OCI-LY3 (cell line): Measurements from ENCODE around the gene HMBS.

Experiments used
- EZH2phosphoT487 ChIP-seq: fragments of 200-600 bp; shearing (Covaris generic); IDR thresholded peaks from 2 replicates; pipeline ENCODE4 v1.6.1; 2018; ENCODE audit warnings: antibody characterized with exemption, mixed run types, low read depth
- TF ChIP-seq, protein P1 (sequence below): fragments of 200-600, 300-600 bp; sonication (generic); IDR thresholded peaks from 2 replicates; pipeline ENCODE4 v1.5.1; 2014; ENCODE audit warnings: antibody characterized with exemption, low read length, low read depth

- TF ChIP-seq, protein P1, sequence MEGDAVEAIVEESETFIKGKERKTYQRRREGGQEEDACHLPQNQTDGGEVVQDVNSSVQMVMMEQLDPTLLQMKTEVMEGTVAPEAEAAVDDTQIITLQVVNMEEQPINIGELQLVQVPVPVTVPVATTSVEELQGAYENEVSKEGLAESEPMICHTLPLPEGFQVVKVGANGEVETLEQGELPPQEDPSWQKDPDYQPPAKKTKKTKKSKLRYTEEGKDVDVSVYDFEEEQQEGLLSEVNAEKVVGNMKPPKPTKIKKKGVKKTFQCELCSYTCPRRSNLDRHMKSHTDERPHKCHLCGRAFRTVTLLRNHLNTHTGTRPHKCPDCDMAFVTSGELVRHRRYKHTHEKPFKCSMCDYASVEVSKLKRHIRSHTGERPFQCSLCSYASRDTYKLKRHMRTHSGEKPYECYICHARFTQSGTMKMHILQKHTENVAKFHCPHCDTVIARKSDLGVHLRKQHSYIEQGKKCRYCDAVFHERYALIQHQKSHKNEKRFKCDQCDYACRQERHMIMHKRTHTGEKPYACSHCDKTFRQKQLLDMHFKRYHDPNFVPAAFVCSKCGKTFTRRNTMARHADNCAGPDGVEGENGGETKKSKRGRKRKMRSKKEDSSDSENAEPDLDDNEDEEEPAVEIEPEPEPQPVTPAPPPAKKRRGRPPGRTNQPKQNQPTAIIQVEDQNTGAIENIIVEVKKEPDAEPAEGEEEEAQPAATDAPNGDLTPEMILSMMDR = no peak
- TF ChIP-seq EZH2phosphoT487 = no peak
Observed at GRCh38 chr11:119084663-119085436, at the start of gene HMBS.
